ENCODE results near the gene PTPRA.
"Not testable (repeated sequence)": the region's sequence is repeated elsewhere in the genome, so short reads cannot be mapped to it uniquely, and the experiment has no call there.

Gene PTPRA

DNA sequence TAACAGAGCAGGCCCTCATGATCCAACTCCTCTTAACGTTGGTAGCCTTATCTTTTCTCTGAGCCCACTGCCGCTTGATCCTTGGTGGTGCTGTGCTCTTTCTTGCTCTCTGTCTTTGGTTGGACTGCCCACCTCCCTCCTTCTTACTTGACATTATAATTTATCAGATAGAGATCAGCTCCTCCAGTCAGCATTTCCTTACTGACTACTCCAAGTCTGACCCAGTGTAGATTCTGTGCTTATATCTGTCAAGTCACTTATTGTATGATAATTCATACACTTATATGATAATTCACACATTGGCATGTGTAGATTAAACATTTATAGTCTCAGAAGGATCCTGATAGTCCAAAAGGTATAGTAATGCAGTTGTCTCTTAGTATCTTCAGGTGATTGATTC lies 18.1 kb downstream of the PTPRA start:
- no peak for DNase-seq

DNA sequence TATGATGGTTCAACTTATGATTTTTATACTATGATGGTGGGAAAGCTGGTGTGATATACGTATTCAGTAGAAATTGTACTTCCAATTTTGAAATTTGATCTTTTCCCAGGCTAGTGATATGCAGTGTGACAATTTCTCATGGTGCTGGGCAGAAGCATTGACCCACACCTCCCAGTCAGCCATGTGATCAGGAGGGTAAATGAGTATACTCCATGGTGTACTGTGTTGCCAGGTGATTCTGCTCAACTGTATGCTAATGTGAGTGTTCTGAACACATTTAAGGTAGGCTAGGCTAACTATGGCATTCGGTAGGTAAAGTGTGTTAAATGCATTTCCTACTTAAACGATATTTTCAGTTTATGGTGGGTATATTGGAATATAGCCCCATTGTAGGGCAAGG lies 19.1 kb downstream of the PTPRA start:
- DNase-seq = no peak

DNA sequence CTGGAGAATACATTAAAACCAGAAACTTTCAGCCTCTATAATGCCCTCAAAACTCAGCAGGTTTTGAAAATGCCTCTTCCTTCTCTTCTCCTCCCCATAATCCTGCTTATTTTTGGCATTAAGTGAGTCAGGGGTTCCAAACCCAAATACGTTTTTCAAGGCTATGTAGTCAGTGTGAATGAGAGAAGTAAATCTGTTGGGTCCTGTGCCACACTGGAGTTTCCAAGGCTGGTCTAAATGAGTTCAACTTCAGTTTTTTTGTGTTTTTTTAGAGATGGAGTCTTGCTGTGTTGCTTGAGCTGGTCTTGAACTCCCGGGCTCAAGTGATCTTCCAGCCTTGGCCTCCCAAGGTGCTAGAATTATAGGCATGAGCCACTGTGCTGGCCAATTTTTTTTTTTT lies 20.9 kb downstream of the PTPRA start:
- no peak for DNase-seq

DNA sequence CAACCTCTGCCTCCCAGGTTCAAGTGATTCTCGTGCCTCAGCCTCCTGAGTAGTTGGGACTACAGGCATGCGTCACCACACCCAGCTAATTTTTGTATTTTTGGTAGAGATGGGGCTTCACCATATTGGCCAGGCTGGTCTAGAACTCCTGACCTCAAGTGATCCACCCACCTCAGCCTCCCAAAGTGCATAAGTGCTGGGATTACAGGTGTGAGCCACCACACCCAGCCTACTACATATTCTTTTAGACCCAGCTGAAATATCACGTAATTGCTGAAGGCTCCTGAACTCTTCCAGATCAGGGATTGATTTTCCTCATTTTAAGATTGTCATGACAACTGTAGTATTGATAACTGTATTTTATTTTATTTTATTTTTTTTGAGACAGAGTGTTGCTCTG lies 21.9 kb downstream of the PTPRA start:
- not testable (repeated sequence) for DNase-seq

DNA sequence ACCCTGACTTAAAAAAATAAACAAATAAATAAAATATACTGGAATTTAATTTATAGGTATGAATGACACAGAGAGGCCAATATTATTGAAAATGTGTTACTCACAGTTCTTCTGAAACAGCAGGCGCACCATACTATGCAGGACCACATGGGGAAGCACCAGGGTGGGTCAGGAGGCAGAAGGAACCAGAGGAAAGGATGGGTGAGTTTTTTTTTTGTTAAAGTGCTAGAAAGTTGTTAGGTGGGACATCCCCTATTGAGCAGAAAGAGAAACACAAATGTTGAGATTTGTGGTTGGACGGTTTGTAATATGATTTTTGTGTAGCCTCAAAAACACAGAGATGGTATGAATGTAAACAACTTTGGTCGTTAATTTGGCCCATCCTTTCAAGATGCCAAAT lies 26.0 kb downstream of the PTPRA start:
- DNase-seq = no peak

DNA sequence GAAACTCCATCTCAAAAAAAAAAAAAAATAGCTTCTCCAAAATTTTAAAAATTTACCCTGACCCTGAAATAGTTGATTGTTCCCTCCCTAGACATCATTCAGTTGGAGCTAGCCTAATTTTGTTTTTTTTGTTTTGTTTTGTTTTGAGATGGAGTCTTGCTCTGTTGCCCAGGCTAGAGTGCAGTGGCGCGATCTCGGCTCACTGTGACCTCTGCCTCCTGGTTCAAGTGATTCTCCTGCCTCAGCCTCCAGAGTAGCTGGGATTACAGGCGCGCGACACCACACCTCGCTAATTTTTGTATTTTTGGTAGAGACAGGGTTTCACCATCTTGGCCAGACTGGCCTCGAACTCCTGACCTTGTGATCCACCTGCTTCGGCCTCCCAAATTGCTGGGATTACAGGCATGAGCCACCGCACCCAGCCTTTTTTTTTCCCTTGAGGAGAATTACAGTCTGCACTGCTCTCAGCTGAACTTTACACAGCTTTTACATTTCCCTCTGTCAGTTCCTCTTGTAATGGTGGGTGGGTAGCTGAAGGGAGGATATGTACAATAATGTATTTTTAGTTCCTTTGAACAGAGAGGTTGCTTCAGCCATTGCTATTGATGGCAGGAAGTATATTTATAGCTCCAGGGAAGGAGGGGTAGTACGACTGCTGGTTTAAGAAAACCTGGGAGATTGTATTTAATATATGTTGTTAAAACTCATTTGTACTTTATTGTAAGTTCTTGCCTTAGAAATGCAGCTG lies 27.7 kb downstream of the PTPRA start:
- DNase-seq = no peak

DNA sequence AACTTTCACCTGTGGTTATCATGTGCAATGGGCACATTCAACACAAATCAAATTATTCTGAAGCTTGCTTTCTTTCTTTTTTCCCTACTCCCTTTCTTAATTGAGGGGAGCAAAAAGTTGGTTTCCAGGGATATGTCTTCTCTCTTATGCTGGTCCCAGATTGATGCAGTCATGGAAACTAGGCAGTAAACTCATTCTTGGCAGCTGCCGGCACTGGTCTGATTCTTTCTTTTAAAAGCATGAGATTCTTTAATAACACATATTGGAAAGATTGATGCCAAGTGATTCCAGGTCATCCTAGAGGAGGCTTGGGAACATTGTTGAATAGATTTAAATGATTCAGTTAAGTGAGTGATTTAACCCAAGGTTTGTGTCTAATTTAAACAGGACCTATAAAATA lies 29.0 kb downstream of the PTPRA start:
- DNase-seq = no peak

DNA sequence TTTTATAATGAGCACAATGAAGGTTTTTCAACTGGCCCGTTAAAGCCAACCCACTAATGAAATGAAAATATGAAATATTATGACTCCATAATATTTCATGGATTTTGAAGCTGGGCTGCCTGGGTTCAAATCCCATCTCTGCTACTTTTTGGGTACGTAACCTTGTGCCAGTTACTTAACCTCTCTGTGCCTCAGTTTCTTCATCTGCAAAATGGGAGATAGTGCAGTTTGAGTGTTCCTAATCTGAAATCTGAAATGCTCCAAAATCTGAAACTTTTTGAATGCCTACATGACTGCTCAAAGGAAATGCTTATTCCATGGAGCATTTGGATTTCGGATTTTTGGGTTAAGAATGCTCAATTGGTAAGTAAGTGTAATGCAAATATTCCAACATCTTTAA lies 29.5 kb downstream of the PTPRA start:
- DNase-seq = no peak

DNA sequence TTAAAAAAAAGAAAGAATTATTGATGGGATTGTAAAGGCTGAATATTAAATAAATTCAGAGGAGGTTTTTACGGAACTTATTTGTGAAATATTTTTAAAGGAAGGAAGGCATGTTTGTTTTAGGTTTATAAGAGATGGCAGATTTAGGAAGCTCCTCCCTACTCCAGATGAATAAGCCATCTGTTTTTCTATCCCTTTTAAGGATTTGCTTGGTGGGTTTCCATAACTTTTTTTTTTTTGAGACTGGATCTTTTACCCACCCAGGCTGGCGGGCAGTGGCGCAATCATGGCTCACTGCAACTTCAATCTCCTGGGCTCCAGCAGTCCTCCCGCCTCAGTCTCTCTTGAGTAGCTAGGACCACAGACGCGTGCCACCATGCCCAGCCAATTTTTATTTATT lies 30.4 kb downstream of the PTPRA start:
- DNase-seq = no peak

DNA sequence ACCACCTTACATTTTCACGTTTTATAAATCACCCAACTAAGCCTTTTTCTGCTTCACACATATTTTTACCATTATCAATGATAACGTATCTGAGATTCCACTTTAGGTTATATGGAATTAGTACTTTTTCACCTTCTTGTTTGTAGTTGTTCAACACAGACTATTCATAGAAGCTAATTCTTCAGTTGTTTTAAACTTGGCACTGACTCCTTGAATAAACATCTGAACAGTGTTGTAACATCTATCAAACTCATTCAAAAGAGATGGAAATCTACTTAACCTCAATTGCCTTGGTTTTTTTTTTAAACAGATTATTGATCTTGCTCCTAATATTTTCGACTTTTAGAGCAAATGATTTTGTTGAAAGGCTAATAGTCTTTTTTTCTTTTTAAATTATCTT lies 34.2 kb downstream of the PTPRA start:
- no peak for DNase-seq

DNA sequence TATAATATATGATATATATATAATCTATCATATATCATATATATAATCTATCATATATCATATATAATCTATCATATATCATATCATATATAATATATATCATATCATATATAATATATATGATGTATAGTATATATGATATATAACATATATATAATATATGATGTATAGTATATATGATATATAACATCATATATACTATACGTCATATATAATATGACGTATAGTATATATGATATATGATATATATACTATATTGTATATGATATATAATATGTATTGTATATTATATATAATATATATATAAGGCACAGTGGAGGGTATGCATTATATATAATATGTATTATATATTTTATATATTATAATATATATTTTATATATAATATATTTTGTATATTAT lies 36.7 kb downstream of the PTPRA start:
- no peak for DNase-seq

DNA sequence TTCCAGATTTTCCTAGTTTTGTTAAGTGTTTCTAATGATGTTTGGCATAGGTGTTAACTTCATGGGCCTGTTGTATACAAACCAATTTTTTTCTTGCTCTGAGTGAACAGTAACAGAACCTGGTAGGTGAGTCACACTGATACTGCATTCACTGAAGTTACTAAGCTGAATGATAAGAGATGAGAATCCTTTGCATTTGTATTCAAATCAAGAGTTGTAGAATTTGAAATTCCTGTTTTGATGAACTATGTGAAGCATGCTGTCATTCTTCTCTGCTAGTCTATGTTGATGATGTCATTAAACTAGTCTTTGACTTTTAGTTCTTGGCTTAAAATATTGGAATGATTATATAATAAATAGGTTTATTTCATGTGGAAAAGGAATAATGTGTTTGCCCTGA lies 37.9 kb downstream of the PTPRA start:
- DNase-seq = no peak

DNA sequence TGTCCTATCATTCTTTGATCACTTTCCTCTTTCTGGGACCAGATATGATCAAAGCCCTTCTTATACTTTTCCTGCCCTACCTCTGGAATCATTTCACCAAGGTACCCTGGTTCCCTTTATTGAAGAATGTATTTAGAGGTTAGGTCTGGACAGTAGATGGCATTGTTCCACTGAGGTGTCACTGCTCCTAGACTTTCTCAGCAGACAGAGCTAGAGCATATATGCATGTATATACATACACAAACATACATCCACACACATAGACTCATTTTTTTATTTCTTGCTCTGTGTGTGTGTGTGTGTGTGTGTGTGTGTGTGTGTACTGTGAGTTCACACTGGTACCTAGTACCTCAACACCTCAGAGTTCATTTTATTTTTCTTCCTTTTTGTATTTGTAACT lies 40.9 kb downstream of the PTPRA start:
- DNase-seq = peak; percentile 5

DNA sequence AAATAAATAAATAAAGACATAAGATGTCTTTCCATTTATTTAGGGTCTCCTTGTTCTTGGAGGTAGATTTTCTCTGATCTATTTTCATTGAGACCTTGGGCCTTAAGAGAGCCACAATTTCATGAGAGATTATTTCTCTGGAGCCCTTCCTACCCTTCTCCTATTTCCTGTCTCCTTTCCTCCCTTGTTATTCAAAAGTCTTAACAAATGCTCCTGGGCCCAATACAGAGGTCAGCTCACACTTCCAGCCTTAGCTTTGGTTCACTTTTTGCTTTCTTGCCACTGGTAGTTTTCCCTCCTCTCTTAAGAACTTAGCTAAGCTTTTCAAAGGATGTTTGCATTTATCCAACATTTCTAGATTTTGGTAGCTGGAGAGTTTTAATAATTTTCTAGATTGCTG lies 44.0 kb downstream of the PTPRA start:
- DNase-seq = no peak

DNA sequence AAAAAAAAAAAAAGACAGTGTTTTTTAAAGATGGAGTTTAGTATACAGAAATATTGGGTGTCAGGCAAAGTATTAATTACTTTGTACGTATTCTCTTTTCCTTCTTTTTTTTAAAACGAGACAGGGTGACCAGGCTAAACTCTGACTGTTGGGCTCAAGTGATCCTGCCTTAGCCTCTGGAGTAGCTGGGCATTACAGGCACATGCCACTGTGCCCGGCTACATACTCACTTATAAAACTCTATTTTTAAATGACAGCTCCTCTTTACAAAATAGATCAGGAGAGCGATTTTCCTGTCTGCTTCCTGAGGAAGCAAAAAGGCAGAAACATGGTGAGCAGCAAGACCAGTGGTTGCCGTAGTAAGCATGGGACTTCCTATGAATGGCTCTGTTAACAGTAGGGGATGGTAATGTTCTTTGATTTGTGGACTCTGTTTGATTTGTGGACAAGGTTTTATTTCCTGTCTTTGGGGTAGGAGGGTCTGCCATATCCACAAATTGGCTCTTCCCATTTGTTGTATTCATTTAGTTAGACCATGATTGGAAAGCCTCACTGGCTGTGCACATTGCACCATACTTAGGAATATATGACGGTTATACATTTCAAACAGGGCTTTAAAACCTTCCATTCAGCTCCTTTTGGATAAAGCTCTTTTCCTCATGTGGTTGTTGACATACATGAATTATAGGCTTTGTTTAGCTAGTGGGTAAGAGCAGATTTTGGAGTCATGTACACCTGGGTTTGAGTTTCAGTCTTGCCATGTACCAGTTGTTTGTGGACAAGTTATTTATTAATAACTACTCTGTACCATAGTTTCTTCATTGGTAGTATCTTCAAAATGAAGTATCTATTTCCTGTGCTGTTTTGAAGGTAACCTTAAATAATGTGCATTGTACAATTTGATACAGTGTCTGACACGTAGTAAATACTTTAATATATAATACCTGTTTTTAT lies 45.1 kb downstream of the PTPRA start:
- no peak for DNase-seq

DNA sequence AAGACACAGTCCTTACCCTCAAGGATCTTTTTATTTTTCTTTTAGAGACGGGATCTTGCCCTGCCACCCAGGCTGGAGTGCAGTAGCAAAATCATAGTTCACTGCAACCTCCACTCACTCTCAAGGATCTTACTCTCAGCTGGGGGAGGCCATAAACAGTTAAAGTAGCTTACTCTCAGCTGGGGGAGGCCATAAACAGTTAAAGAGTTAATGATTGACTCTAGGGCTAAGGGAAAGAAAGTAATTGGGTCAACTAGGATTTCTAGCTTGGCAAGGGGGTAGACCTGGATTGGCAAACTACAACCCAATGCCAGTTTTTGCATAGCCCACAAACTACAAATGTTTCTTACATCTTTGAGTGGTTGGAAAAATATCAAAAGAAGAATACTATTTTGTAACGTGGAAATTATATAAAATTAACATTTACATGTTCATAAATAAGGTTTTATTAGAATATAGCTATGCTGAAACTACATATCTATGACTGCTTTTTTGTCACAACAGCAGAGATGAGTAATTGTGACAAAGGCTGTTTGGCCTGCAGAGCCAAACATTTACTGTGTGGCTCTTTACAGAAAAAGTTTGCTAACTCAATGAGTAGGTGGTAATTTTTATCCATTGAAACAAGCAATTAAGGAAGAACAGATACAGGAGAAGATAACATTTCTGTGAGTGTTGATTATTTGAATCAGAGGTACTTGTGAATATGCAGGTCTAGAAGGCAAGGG lies 46.4 kb downstream of the PTPRA start:
- DNase-seq = no peak

DNA sequence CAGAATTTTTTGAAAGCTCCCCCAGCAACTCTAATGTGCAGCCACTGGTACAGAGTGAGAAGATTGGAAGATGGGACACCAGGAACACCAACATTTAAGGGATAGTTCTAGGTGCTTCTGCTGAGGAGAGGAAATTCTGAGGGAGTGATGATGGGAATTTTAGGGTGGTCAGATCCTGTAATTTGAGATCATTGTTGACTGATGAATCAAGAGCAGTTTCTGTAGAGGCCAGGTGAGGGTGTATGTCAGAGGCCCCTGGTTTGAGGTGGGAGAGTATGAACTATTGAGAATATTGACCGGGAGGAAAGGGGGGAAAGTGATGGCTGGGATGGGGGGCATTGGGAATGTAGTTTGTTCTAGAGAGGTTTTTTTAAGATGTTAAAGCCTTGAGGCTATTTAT lies 47.2 kb downstream of the PTPRA start:
- DNase-seq = no peak

DNA sequence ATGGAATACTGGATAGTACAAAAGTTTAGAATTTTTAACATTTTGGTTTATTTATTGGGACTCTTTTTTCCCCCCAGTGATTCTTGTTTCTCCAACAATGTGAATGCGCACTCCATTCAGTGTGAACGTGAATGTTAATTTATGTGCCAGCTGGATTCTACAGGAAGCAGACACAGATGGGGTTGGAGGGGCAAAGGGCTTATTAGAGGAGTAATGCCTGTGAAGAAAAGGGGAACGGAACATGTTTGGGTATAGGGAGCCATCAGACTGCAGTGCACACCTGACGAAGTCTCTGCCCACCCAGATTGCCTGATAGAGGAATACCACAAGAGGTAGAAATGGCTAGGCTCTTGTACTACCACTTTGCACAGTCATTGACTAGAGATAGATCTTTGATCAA lies 48.2 kb downstream of the PTPRA start:
- no peak for DNase-seq

DNA sequence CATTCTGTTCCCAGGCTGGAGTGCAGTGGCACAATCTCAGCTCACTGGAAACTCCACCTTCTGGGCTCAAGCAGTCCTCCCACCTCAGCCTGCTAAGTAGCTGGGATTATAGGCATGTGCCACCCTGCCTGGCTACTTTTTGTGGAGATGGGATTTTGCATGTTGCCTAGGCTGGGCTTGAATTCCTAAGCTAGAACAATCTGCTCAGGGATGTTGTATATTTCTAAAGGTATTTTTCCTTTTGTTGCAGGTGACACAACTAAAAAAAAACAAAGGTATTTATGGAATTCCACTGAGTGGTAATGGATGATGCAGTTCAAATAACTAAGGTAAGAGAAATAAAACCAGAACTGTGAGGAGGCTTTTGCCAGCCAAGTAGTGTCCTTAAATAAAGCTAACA lies 49.7 kb downstream of the PTPRA start:
- DNase-seq = no peak

DNA sequence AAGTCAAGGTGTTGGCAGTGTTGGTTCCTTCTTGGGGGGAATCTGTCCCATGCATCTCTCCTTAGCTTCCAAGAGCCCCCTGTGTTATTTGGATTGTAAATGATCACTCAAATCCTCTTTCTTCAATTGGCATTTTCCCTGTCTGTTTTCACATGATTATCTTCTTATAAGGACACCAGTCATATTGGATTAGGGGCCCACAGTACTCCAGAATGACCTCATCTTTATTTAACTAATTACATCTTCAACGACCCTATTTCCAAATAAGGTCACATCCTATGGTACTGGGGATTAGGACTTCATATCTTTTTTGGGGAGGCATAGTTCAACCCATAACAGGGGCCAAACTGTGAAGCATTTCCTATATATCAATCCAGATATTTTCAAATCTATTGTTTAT lies 57.3 kb downstream of the PTPRA start:
- DNase-seq = no peak

DNA sequence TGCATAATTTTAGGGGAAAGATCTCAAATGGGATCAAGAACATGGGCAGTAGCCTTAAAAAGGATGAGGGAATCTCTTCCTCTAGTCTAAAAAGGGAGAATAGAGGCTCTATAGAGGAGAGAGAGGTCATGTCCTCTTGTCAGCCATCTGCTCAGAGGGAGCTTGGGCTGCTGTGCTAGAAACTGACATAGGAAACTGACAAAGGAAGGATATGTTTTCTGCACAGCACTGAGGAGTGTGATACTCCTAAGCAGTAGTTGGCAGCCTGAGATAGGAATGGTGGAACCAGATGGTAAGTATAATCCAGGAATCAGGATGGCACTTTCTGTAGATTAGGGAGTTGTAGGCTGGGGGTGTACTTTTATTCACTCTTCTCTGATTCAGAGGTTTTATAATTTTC lies 59.2 kb downstream of the PTPRA start:
- DNase-seq = no peak

DNA sequence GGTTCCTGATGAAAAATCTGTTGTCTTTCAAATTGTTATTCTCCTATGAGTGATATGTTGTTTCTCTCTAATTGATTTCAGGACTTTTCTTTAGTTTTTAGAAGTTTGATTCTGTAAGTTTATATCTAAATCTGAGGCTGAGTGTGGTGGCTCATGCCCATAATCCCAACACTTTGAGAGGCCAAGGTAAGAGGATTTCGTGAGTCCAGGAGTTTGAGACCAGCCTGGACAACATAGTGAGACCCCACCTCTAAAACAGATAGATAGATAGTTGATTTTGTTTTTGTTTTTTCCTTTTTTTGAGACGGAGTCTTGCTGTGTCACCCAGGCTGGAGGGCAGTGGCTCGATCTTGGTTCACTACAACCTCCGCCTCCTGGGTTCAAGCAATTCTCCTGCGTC lies 64.6 kb downstream of the PTPRA start:
- DNase-seq = no peak

DNA sequence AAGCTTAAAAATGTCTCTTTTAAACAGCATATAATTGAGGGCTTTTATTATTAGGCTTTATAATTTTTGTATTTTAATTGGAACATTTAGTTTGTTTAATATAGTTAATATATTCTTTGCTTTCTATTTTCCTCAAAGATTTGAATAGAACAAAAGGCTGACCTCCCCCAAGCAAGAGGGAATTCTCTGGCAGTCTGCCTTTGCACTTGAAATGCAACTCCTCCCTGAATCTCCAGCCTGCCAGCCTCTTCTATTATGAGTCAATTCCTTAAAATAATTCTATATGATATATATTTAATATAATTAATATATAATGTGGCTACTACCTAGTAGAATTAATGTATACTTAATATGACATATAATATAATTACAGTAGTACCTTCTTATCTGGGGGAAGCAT lies 69.2 kb downstream of the PTPRA start:
- DNase-seq = no peak
